SK-N-MC (cell line): ENCODE data around the gene FAIM2.
"Not testable (repeated sequence)": the region's sequence is repeated elsewhere in the genome, so short reads cannot be mapped to it uniquely, and the experiment has no call there.

Experiments
- EZH2 ChIP-seq: fragments of 200-600 bp; sonication (generic); IDR thresholded peaks from one replicate; pipeline ENCODE4 v1.6.1; 2017; ENCODE audit warnings: antibody characterized with exemption
- FOXP2 ChIP-seq: optimal IDR thresholded peaks from 2 replicates; pipeline ENCODE3; 2011; ENCODE audit warnings: mild to moderate bottlenecking, moderate library complexity; ENCODE audit not compliant: insufficient read depth; ENCODE audit errors: extremely low read length, control extremely low read depth
- POLR2AphosphoS5 ChIP-seq: IDR thresholded peaks from 2 replicates; pipeline ENCODE4 v1.6.1; 2012; ENCODE audit warnings: mild to moderate bottlenecking, low read depth, low read length, borderline replicate concordance

DNA sequence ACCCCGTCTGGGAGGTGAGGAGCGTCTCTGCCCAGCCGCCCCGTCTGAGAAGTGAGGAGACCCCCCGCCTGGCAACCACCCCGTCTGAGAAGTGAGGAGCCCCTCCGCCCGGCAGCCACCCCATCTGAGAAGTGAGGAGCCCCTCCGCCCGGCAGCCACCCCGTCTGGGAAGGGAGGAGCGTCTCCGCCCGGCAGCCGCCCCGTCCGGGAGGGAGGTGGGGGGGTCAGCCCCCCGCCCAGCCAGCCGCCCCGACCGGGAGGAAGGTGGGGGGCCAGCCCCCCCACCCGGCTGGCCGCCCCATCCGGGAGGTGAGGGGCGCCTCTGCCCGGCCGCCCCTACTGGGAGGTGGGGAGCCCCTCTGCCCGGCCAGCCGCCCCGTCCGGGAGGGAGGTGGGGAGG, 42.8 kb downstream of the FAIM2 start:
- not testable (repeated sequence) for TF ChIP-seq POLR2AphosphoS5, EZH2, FOXP2
